ENCODE results near the gene ZNF814. TPM values are rescaled to one million over a fixed set of nuclear protein-coding genes. Genes with fewer than 3 reads are reported as not detected.
"Not testable (repeated sequence)": the region's sequence is repeated elsewhere in the genome, so short reads cannot be mapped to it uniquely, and the experiment has no call there.

ZNF814 gene
- total and polyA plus RNA-seq, 2 donors (not counting 1 experiment from before 2014, with no cell fraction given) = 5.5 to 6.1 TPM

GRCh38 chr19:57841122-57841763 lies 47.6 kb downstream of the ZNF814 start:
- Histone ChIP-seq H4K20me1 (ENCODE audit: control insufficient read depth, extremely low read depth, insufficient read depth, low read length) (no peaks in the 10 kb centered on the region), H3K4me3 (replicated peaks in 1 of 4; ENCODE audit: control extremely low read depth in 1 of 4, insufficient read depth in 1 of 4, low read depth in 3 of 4, low read length in 4 of 4) (no peak overlapping the region), H3K27ac (ENCODE audit: insufficient read depth, low read length) (no peak overlapping the region), H3K27me3 (ENCODE audit: control insufficient read depth, insufficient read depth, low read length) (no peaks in the 10 kb centered on the region), H3K4me1 (ENCODE audit: control insufficient read depth, extremely low read depth, insufficient read depth, low read length) (no peaks in the 10 kb centered on the region), H3K9me3 (ENCODE audit: control insufficient read depth, insufficient read depth, low read depth, low read length) (no peaks in the 10 kb centered on the region), H3K9ac (ENCODE audit: insufficient read depth, low read length) (no peak overlapping the region), H3K4me2 (ENCODE audit: extremely low read depth, insufficient read depth, low read length) (no peak overlapping the region), H3K79me2 (ENCODE audit: control insufficient read depth, insufficient read depth, low read length) (peaks cover 24% of the 10 kb centered on the region), H3K36me3 (ENCODE audit: control insufficient read depth, insufficient read depth, low read length) (peaks cover 6% of the 10 kb centered on the region), H2AFZ (ENCODE audit: low read length) (no peak overlapping the region)
- TF ChIP-seq, protein P1, sequence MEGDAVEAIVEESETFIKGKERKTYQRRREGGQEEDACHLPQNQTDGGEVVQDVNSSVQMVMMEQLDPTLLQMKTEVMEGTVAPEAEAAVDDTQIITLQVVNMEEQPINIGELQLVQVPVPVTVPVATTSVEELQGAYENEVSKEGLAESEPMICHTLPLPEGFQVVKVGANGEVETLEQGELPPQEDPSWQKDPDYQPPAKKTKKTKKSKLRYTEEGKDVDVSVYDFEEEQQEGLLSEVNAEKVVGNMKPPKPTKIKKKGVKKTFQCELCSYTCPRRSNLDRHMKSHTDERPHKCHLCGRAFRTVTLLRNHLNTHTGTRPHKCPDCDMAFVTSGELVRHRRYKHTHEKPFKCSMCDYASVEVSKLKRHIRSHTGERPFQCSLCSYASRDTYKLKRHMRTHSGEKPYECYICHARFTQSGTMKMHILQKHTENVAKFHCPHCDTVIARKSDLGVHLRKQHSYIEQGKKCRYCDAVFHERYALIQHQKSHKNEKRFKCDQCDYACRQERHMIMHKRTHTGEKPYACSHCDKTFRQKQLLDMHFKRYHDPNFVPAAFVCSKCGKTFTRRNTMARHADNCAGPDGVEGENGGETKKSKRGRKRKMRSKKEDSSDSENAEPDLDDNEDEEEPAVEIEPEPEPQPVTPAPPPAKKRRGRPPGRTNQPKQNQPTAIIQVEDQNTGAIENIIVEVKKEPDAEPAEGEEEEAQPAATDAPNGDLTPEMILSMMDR (conservative IDR thresholded peaks at IDR 0.05 in 1 of 2, IDR thresholded peaks at IDR 0.05 in 1 of 2; ENCODE audit: low read depth in 1 of 2, low read length in 2 of 2) = no peak
- TF ChIP-seq EZH2 (IDR thresholded peaks at IDR 0.05; ENCODE audit: low read length, missing control alignments) = no peak
- no peak for DNase-seq (ENCODE audit: low read depth in 2 of 2)

GRCh38 chr19:57838622-57839191 lies 50.1 kb downstream of the ZNF814 start:
- H3K27ac ChIP-seq (ENCODE audit: insufficient read depth, low read length); H3K4me1 ChIP-seq (ENCODE audit: control insufficient read depth, extremely low read depth, insufficient read depth, low read length); DNase-seq (ENCODE audit: low read depth in 2 of 2); H3K9me3 ChIP-seq (ENCODE audit: control insufficient read depth, insufficient read depth, low read depth, low read length); H2AFZ ChIP-seq (ENCODE audit: low read length); H3K36me3 ChIP-seq (ENCODE audit: control insufficient read depth, insufficient read depth, low read length); H3K9ac ChIP-seq (ENCODE audit: insufficient read depth, low read length); H3K27me3 ChIP-seq (ENCODE audit: control insufficient read depth, insufficient read depth, low read length); H4K20me1 ChIP-seq (ENCODE audit: control insufficient read depth, extremely low read depth, insufficient read depth, low read length); H3K4me2 ChIP-seq (ENCODE audit: extremely low read depth, insufficient read depth, low read length); H3K4me3 ChIP-seq (replicated peaks in 1 of 4; ENCODE audit: control extremely low read depth in 1 of 4, insufficient read depth in 1 of 4, low read depth in 3 of 4, low read length in 4 of 4): not testable (repeated sequence)
- H3K79me2 ChIP-seq (ENCODE audit: control insufficient read depth, insufficient read depth, low read length) = peaks cover 15% of the 10 kb centered on the region

- H3K9ac ChIP-seq (ENCODE audit: insufficient read depth, low read length); H3K4me3 ChIP-seq (replicated peaks in 1 of 4; ENCODE audit: control extremely low read depth in 1 of 4, insufficient read depth in 1 of 4, low read depth in 3 of 4, low read length in 4 of 4); DNase-seq (ENCODE audit: low read depth in 2 of 2); H3K4me2 ChIP-seq (ENCODE audit: extremely low read depth, insufficient read depth, low read length); H3K27me3 ChIP-seq (ENCODE audit: control insufficient read depth, insufficient read depth, low read length); H2AFZ ChIP-seq (ENCODE audit: low read length); H3K36me3 ChIP-seq (ENCODE audit: control insufficient read depth, insufficient read depth, low read length); H3K9me3 ChIP-seq (ENCODE audit: control insufficient read depth, insufficient read depth, low read depth, low read length); H3K4me1 ChIP-seq (ENCODE audit: control insufficient read depth, extremely low read depth, insufficient read depth, low read length); H4K20me1 ChIP-seq (ENCODE audit: control insufficient read depth, extremely low read depth, insufficient read depth, low read length); H3K27ac ChIP-seq (ENCODE audit: insufficient read depth, low read length): not testable (repeated sequence)
- H3K79me2 ChIP-seq (ENCODE audit: control insufficient read depth, insufficient read depth, low read length) = peaks cover 22% of the 10 kb centered on the region
Observed at GRCh38 chr19:57836991-57837390, 51.8 kb downstream of the ZNF814 start.

DNA sequence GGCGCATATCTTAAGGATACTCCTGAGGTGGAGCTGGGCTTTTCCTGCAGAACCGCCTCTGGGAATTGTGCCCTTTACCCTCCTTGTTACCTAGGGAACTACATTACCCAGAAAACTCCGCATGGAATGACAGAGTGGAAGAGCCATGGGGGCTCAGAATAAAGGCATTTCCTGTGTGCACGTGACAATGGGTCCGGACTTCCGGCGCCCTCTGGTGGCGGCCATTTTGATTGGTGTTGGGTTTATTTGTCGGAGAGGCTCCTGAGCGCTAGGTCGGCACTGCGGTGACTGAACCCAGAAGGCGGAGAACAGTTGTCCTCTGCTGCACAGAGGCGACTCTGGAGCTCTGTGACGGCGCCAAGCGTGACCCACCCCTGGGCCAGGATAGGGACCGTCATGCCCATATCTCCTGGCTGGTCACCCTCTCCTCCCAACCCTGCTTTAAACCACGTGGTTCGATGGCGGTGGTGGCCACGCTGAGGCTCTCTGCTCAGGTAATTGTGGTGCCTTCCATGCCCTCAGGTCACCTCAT lies 58.7 kb downstream of the ZNF814 start, which contains the start of gene ZNF587B:
TSS of gene ZNF587B (plus strand) at position 229 of the 532 bp plus-strand sequence. CDS start at position 459, 230 bp downstream.
- Histone ChIP-seq H3K9me3 (ENCODE audit: control insufficient read depth, insufficient read depth, low read depth, low read length) (no peaks in the 10 kb centered on the region), H3K4me3 (replicated peaks in 1 of 4; ENCODE audit: control extremely low read depth in 1 of 4, insufficient read depth in 1 of 4, low read depth in 3 of 4, low read length in 4 of 4) (peak within 1 kb of the TSS; percentile 50 to 92 (median 67)), H3K9ac (ENCODE audit: insufficient read depth, low read length) (peak within 1 kb of the TSS; percentile 44), H2AFZ (ENCODE audit: low read length) (peak within 1 kb of the TSS; percentile 79), H3K27me3 (ENCODE audit: control insufficient read depth, insufficient read depth, low read length) (no peaks in the 10 kb centered on the region), H3K4me2 (ENCODE audit: extremely low read depth, insufficient read depth, low read length) (peak within 1 kb of the TSS; percentile 84), H3K27ac (ENCODE audit: insufficient read depth, low read length) (peak within 1 kb of the TSS; percentile 82), H3K36me3 (ENCODE audit: control insufficient read depth, insufficient read depth, low read length) (no peaks in the 10 kb centered on the region), H3K79me2 (ENCODE audit: control insufficient read depth, insufficient read depth, low read length) (peaks cover 36% of the 10 kb centered on the region), H3K4me1 (ENCODE audit: control insufficient read depth, extremely low read depth, insufficient read depth, low read length) (peaks cover 2% of the 10 kb centered on the region), H4K20me1 (ENCODE audit: control insufficient read depth, extremely low read depth, insufficient read depth, low read length) (no peaks in the 10 kb centered on the region)
- DNase-seq (ENCODE audit: low read depth in 2 of 2) = peak; percentile 57 to 84
- TF ChIP-seq, protein P1 (conservative IDR thresholded peaks at IDR 0.05 in 1 of 2, IDR thresholded peaks at IDR 0.05 in 1 of 2; ENCODE audit: low read depth in 1 of 2, low read length in 2 of 2) = peak; percentile 31 to 40
- TF ChIP-seq EZH2 (IDR thresholded peaks at IDR 0.05; ENCODE audit: low read length, missing control alignments) = no peak

All from fibroblast of lung (primary cell).